ENCODE measurements around the gene ZNF511. TPM values are rescaled to one million over a fixed set of nuclear protein-coding genes. Genes with fewer than 3 reads are reported as not detected.

ZNF511 gene
- total RNA-seq, 2 experiments from 2014 or later: 58.1 to 73.2 TPM

DNA sequence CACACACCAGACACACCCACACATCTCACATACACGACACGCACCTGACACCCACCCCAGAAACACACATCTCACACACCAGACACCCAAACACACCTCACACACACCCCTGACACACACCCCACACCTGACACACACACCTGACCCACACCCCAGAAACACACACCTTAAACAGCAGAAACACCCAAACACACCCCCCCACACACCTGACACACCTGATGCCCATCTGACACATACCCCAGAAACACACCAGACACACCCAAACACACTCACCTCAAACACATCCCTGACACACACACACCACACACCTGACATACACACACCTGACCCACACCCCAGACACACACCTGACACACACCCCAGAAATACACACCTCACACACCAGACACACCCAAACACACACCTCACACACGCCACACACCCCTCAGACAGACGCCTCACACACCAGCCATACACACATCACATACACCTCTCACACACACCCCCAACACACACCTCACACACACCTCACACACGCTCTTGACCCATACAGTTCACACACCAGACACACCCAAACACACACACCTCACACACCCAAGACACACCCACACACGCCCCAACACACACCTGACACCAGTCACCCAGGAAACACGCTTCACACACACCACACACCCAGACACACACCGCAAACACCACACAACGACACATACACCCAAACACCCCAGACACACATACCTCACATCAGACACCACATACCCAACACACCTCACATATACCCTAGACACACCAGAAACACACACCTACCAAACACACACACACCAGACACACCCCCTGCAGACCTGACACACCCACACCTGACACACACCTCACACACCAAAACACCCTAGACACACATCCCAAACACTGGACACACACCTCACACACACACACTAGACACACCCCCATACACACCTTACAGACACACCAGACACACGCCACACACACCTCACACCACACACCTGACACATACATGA, 29.7 kb downstream of the ZNF511 start:
- Mint-ChIP-seq H3K27ac (no peak overlapping the region), H3K4me1 (peaks cover 5% of the 10 kb centered on the region), H3K9me3 (ENCODE audit: low read depth) (no peaks in the 10 kb centered on the region), H3K36me3 (ENCODE audit: low read depth) (no peaks in the 10 kb centered on the region), H3K4me3 (no peak overlapping the region), H3K27me3 (peaks cover 11% of the 10 kb centered on the region)
- ATAC-seq: no peak
- intact Hi-C loops (cut with DNase I, micrococcal nuclease): no loop called here
- DNase-seq: no peak
- POLR2A ChIA-PET: no interaction called here
- CTCF ChIA-PET: no interaction called here

DNA sequence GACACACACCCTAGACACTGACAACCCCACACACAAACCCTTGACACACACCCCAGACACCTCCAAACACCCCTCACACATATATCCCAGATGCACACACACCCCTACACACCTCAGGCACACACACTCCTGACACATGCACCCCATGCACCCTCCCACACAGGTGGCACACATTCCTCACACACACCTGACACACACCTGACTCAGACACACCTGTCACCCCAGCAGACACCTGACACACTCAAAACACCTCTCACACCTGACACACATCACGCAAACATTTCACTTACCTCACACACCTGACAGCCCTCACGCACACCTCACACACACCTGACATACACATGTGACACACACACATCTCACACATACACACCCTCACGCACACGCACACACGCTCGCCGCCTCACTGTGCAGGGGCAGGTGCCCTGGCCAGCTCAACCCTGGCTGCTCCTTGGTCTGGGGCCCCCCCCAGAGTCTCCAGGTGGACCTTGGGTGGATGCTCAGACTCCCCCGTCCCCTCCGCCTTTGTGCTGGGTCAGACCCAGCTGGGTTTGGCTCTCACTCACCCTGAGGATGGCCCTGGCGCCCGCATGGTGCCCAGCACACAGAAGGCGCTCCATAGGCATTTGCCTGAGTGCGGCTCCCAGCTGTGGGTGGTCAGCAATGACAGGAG, 31.1 kb downstream of the ZNF511 start:
- no peak for ATAC-seq
- H3K27me3 Mint-ChIP-seq: peaks cover 13% of the 10 kb centered on the region
- ChIA-PET CTCF (interaction anchor here (1.4 kb wide), 1 partner anchor 11 kb away, joined by 4 read pairs; no protein-coding TSS in a partner anchor), POLR2A (no interaction called here)
- no peak overlapping the region for H3K27ac Mint-ChIP-seq
- no peaks in the 10 kb centered on the region for H3K36me3 Mint-ChIP-seq (ENCODE audit: low read depth)
- no peak overlapping the region for H3K4me3 Mint-ChIP-seq
- no peak for DNase-seq
- H3K9me3 Mint-ChIP-seq (ENCODE audit: low read depth): no peaks in the 10 kb centered on the region
- H3K4me1 Mint-ChIP-seq: peaks cover 5% of the 10 kb centered on the region
- intact Hi-C loops (cut with DNase I, micrococcal nuclease): no loop called here

DNA sequence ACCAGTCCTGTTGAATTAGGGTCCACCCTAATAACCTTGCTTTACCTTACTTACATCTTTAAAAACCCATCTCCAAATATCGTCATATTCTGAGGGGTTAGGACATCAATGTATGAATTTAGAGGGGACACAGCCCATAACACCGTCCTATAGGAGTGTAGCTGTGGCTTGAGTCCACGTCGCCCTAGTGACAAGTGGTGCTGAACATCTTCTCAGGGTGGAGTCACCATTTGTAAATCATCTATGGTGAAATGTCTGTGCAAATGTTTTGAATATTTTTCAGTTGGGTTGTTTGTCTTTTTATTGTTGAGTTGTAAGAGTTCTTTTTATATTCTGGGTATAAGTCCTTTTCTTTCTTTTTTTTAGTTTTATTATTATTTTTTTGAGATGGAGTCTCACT, 33.3 kb downstream of the ZNF511 start:
- no peak for DNase-seq
- intact Hi-C loops (cut with DNase I, micrococcal nuclease): no loop called here
- H3K27me3 Mint-ChIP-seq: peaks cover 23% of the 10 kb centered on the region
- no peak overlapping the region for H3K27ac Mint-ChIP-seq
- H3K4me3 Mint-ChIP-seq: no peak overlapping the region
- ChIA-PET CTCF (interaction anchor here (1.1 kb wide), 1 partner anchor 12 kb away, joined by 4 read pairs; no protein-coding TSS in a partner anchor), POLR2A (no interaction called here)
- H3K9me3 Mint-ChIP-seq (ENCODE audit: low read depth): no peaks in the 10 kb centered on the region
- ATAC-seq: no peak
- no peaks in the 10 kb centered on the region for H3K36me3 Mint-ChIP-seq (ENCODE audit: low read depth)
- H3K4me1 Mint-ChIP-seq: peaks cover 2% of the 10 kb centered on the region

DNA sequence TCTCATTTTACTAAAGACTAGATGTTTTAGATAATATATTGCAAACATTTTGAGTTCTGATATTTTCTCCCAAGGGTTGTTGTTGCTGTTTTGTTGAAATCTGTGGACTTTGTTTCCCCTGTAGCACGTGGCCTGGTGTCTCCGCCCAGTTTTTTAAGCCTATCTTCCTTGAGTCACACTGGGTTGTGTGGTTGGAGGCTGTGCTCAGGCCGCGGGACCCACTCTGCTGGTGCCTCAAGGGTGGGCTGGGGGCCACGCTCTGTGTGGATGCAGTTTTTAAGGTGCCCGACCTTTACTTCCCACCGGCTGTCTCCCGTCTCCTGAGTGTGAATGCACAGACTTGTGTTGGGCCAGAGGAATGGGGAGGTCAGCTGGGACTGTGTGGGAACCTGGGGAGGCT, 34.2 kb downstream of the ZNF511 start:
- ATAC-seq (no peak), DNase-seq (no peak)
- CTCF ChIA-PET: interaction anchor here (0.5 to 0.6 kb wide), 2 partner anchors 177 to 817 kb away, joined by 3 to 4 read pairs; no protein-coding TSS in a partner anchor

DNA sequence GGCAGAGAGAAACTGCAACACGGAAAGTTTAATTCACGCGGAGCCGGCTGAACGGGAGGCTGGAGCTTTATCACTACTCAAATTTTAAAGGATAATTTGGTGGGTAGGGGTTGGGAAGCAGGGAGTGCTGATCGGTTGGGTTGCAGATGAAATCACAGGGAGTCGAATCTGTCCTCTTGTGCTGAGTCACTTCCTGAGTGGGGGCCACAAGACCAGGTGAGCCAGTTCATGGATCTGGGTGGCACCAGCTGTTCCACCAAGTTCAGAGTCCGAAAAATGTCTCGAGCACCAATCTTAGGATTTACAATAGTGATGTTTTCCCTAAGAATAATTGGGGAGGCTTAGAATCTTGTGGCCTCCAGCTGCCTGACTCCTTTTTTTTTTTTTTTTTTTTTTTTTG, 34.8 kb downstream of the ZNF511 start:
- CTCF ChIA-PET: interaction anchor here (0.6 to 0.9 kb wide), 2 partner anchors 14 to 817 kb away, joined by 3 to 4 read pairs; no protein-coding TSS in a partner anchor
- ATAC-seq (no peak), DNase-seq (no peak)
- Mint-ChIP-seq H3K4me3 (no peak overlapping the region), H3K27ac (no peak overlapping the region), H3K36me3 (ENCODE audit: low read depth) (no peaks in the 10 kb centered on the region), H3K4me1 (peaks cover 2% of the 10 kb centered on the region), H3K9me3 (ENCODE audit: low read depth) (no peaks in the 10 kb centered on the region), H3K27me3 (peaks cover 23% of the 10 kb centered on the region)
- intact Hi-C loops (cut with DNase I, micrococcal nuclease): no loop called here
- POLR2A ChIA-PET: no interaction called here

More for the DNA sequence above, 34.2 kb downstream of the ZNF511 start:
- intact Hi-C loops (cut with DNase I, micrococcal nuclease): no loop called here
- Mint-ChIP-seq H3K27me3 (peaks cover 23% of the 10 kb centered on the region), H3K4me3 (no peak overlapping the region), H3K9me3 (ENCODE audit: low read depth) (no peaks in the 10 kb centered on the region), H3K36me3 (ENCODE audit: low read depth) (no peaks in the 10 kb centered on the region), H3K4me1 (peaks cover 2% of the 10 kb centered on the region), H3K27ac (no peak overlapping the region)
- POLR2A ChIA-PET: no interaction called here

DNA sequence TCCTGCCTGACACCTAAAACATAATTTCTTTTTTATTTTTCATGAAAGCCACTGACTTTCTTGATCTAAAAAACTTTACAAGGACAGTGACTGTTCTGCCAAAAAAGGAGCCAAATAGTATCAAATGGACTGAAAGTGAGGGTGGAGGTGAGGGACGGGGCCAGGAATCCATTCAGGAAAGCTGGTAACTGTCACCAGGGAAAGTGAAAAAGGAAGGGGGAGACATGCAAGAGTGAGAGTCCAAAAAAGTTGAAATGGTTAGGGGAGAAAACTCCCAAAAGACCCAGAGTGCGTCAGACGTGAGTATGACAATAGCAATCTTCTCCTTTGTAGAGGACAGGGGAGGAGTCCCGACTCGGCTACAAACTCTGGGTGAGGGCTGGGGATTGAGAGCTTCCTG, 35.5 kb downstream of the ZNF511 start:
- CTCF ChIA-PET: interaction anchor here (0.9 to 1.1 kb wide), 2 partner anchors 9 to 15 kb away, joined by 3 read pairs; no protein-coding TSS in a partner anchor
- intact Hi-C loops (cut with DNase I, micrococcal nuclease): no loop called here
- Mint-ChIP-seq H3K27me3 (peaks cover 25% of the 10 kb centered on the region), H3K4me1 (peaks cover 6% of the 10 kb centered on the region), H3K27ac (no peak overlapping the region), H3K36me3 (ENCODE audit: low read depth) (no peaks in the 10 kb centered on the region), H3K9me3 (ENCODE audit: low read depth) (no peaks in the 10 kb centered on the region), H3K4me3 (no peak overlapping the region)
- ATAC-seq (no peak), DNase-seq (no peak)
- POLR2A ChIA-PET: no interaction called here

DNA sequence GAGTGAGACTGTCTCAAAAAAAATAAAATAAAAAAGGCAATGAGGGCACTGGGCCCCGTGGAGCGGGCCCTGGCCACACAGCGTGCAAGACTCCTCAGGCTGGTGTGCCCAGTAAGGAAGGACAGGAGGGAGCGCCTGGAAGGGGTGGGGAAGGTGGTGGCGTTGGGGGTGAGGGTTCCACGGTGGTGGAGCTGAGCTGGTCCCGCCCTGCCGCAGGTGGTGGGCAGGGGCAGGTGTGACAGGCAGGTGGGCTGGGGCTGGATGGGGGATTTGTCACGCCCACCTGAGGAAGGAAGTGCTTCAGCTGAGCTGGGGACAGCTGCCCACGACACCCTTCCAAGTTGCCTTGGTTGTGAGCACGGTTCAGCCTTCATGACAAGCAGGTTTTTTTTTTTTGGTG, 37.7 kb downstream of the ZNF511 start:
- DNase-seq: no peak
- Mint-ChIP-seq H3K27me3 (peaks cover 26% of the 10 kb centered on the region), H3K36me3 (ENCODE audit: low read depth) (no peaks in the 10 kb centered on the region), H3K9me3 (ENCODE audit: low read depth) (no peaks in the 10 kb centered on the region), H3K4me3 (no peak overlapping the region), H3K4me1 (peaks cover 7% of the 10 kb centered on the region), H3K27ac (no peak overlapping the region)
- CTCF ChIA-PET: no interaction called here
- intact Hi-C loops (cut with DNase I, micrococcal nuclease): no loop called here
- POLR2A ChIA-PET: no interaction called here
- ATAC-seq: no peak

DNA sequence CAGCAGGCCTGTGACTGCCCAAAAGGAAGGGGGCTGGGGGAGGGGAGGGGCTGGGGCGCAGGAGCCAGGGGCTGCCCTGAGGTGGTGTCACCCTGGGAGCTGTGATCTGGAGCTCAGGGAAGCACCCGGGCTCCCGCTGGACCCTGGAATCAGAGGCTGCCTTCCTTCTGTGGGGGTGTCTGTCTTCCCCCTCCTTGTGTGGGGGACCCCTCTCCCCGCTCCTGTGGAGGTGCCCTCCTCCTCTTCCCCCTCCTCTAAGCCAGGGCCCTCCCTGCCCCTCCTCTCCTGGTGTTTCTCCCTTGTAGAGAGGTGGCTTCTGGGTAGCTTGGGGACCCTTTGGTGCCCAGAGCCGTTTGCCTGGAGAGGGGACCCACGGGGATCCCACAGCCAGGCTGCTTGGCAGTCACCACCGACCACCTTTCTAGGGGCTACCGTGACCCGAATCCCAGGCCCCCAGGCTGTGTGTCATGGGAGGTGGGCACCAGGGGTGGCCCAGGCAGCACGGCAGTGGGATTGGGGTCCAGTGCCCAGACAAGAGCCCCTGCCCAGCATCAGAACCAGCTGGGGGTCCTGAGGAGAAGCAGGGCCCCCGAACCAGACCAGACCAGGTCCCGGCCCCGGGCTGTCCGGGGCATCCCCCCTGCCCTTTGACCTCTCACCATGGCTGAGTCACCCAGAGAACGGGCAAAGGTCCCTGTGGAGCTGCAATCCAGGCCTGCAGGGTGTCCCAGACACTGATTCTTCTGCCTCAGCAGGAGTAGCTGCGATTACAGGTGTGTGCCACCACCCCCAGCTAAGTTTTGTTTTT, 39.2 kb downstream of the ZNF511 start:
- H3K27ac Mint-ChIP-seq: no peak overlapping the region
- ChIA-PET POLR2A (no interaction called here), CTCF (interaction anchor here (0.6 to 2.3 kb wide), 2 partner anchors 18 to 615 kb away, joined by 3 to 9 read pairs; no protein-coding TSS in a partner anchor)
- intact Hi-C loops (cut with DNase I, micrococcal nuclease): no loop called here
- H3K27me3 Mint-ChIP-seq: peaks cover 25% of the 10 kb centered on the region
- no peaks in the 10 kb centered on the region for H3K36me3 Mint-ChIP-seq (ENCODE audit: low read depth)
- no peaks in the 10 kb centered on the region for H3K9me3 Mint-ChIP-seq (ENCODE audit: low read depth)
- ATAC-seq (peak; percentile 14), DNase-seq (no peak)
- no peak overlapping the region for H3K4me3 Mint-ChIP-seq
- peaks cover 7% of the 10 kb centered on the region for H3K4me1 Mint-ChIP-seq

DNA sequence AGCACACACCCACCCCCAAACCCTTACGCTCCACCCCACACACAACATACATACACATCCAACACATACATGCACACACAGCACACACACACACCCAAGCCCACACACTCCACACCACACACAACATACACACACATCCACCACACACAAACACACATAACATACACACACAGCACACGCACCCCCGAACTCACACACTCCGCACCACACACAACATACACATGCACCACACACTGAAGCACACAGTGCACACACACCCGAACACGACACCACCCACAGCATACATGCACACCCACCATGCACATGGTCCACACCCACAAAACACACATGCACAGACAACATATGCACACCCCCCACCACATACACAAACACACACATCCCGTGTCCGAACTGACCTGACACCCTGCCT, 40.5 kb downstream of the ZNF511 start:
- no peak overlapping the region for H3K4me3 Mint-ChIP-seq
- intact Hi-C loops (cut with DNase I, micrococcal nuclease): no loop called here
- ATAC-seq (no peak), DNase-seq (no peak)
- POLR2A ChIA-PET: no interaction called here
- CTCF ChIA-PET: no interaction called here
- peaks cover 18% of the 10 kb centered on the region for H3K27me3 Mint-ChIP-seq
- peaks cover 5% of the 10 kb centered on the region for H3K4me1 Mint-ChIP-seq
- H3K27ac Mint-ChIP-seq: no peak overlapping the region
- no peaks in the 10 kb centered on the region for H3K9me3 Mint-ChIP-seq (ENCODE audit: low read depth)
- no peaks in the 10 kb centered on the region for H3K36me3 Mint-ChIP-seq (ENCODE audit: low read depth)

DNA sequence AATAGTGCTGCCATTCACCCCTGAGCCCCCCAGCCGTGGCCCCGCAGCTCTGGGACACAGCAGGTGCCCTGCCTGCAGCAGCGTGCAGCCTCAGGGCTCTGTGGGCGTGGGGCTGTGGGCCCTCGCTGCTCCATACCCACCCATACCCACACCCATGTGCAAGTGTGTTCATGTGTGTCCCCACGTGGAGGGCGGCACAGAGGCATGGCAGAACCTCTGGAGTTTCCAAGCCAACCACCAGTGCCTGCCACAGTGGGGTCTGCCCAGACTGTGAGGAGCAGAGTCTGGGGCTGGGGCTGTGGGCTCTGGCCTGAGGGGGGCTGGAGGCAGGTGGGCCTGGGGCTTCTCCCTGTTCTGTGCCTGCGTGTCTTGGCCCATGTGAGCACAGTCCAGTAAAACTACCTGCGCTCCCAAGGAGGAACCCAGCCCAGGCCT, 40.9 kb downstream of the ZNF511 start:
- no peak overlapping the region for H3K4me3 Mint-ChIP-seq
- H3K27me3 Mint-ChIP-seq: peaks cover 14% of the 10 kb centered on the region
- H3K27ac Mint-ChIP-seq: no peak overlapping the region
- H3K36me3 Mint-ChIP-seq (ENCODE audit: low read depth): no peaks in the 10 kb centered on the region
- no peaks in the 10 kb centered on the region for H3K9me3 Mint-ChIP-seq (ENCODE audit: low read depth)
- DNase-seq (no peak), ATAC-seq (no peak)
- ChIA-PET POLR2A (no interaction called here), CTCF (no interaction called here)
- intact Hi-C loops (cut with DNase I, micrococcal nuclease): no loop called here
- H3K4me1 Mint-ChIP-seq: peaks cover 5% of the 10 kb centered on the region

DNA sequence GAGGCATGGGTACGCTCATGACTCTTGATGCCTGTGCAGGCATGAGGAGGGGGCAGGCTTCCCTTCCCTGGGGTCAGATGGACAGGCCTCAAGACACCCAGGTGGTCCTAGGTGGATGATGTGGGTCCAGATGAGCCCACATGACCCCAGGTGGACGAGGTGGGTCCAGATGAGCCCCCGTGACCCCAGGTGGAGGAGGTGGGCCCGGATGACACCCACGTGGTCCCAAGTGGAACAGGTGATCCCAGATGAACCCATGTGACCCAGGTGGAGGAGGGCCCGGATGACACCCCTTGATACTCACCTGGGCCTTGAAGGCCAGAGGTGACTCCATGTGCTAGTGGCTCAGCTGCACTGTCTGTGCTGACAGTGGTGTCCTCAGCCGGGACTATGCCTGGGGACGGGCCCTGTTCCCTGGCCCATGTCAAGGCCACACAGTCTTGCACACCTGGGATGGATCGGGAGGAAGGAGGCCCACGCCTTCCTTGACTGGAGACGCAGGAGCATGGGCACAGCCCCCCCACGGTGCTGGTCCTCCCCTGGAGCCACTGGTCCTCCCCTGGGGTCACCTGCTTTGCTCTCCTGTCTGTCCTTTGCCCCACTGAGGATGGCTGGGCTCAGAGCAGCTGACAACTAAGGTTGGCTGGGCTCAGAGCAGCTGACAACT, 41.7 kb downstream of the ZNF511 start:
- Mint-ChIP-seq H3K27ac (no peak overlapping the region), H3K4me3 (no peak overlapping the region), H3K9me3 (ENCODE audit: low read depth) (no peaks in the 10 kb centered on the region), H3K36me3 (ENCODE audit: low read depth) (no peaks in the 10 kb centered on the region), H3K27me3 (peaks cover 13% of the 10 kb centered on the region), H3K4me1 (peaks cover 5% of the 10 kb centered on the region)
- ChIA-PET POLR2A (no interaction called here), CTCF (no interaction called here)
- ATAC-seq: no peak
- no peak for DNase-seq
- intact Hi-C loops (cut with DNase I, micrococcal nuclease): no loop called here

All from activated CD4-positive, alpha-beta T cell treated with anti-CD3 and anti-CD28 coated beads for 36 hours (primary cell).